Measurements from ENCODE around the gene OSBPL10. TPM values are rescaled to one million over a fixed set of nuclear protein-coding genes. Genes with fewer than 3 reads are reported as not detected.
A peak's percentile ranks its signal among the peaks of the same experiment; 100 is the strongest.

OSBPL10 gene
- total and polyA plus RNA-seq, 8 donors = 26.6 to 42.6 (median 38.6) TPM

- H3K36me3 ChIP-seq = no peaks in the 10 kb centered on the region
- H3K27ac ChIP-seq = peak overlapping the region in 1 of 2 donors; percentile 73
- no peak for DNase-seq
- no peak overlapping the region for H3K4me3 ChIP-seq
- intact Hi-C loops (cut with DNase I) = no loop called here
- no peaks in the 10 kb centered on the region for H3K9me3 ChIP-seq
- H3K27me3 ChIP-seq = no peaks in the 10 kb centered on the region
- TF ChIP-seq CTCF (IDR thresholded peaks at IDR 0.05) = no peak
- ATAC-seq = no peak
- H3K4me1 ChIP-seq = peaks cover 5 to 12% of the 10 kb centered on the region in 2 donors
Observed at GRCh38 chr3:31967592-31967991, 13.5 kb downstream of the OSBPL10 start.

GRCh38 chr3:31966978-31967591 is 14.0 kb downstream of the OSBPL10 start:
- Histone ChIP-seq H3K36me3 (no peaks in the 10 kb centered on the region), H3K9me3 (no peaks in the 10 kb centered on the region), H3K4me1 (peaks cover 5 to 12% of the 10 kb centered on the region in 2 donors), H3K27me3 (no peaks in the 10 kb centered on the region), H3K27ac (peak overlapping the region in 1 of 2 donors; percentile 73), H3K4me3 (no peak overlapping the region)
- TF ChIP-seq CTCF (IDR thresholded peaks at IDR 0.05) = no peak
- DNase-seq (no peak), ATAC-seq (no peak)
- intact Hi-C loops (cut with DNase I) = no loop called here

DNA sequence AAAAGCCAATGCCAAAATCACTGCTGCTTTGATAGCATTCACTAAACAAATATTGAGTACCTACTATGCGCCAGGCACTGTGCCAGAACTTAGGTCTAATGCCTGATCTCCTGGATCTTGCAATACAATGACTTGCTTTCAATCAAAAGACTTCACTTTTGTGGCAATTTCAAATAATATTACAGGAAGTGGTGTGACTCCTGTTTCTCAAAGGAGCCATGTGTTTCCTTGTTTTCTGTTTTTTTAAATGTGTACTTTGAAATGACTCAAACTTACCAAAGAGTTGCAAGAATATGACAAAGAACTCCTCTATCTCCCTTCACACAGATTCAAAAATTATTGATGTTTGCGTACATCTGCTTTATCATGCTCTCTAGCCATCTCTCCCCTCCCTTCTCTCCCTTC is 18.3 kb downstream of the OSBPL10 start:
- no peak overlapping the region for H3K27ac ChIP-seq
- no peaks in the 10 kb centered on the region for H3K9me3 ChIP-seq
- no peaks in the 10 kb centered on the region for H3K27me3 ChIP-seq
- TF ChIP-seq CTCF (IDR thresholded peaks at IDR 0.05) = no peak
- no peak overlapping the region for H3K4me3 ChIP-seq
- intact Hi-C loops (cut with DNase I) = no loop called here
- H3K36me3 ChIP-seq = no peaks in the 10 kb centered on the region
- DNase-seq = no peak
- peaks cover 29 to 35% of the 10 kb centered on the region in 2 donors for H3K4me1 ChIP-seq
- no peak for ATAC-seq

DNA sequence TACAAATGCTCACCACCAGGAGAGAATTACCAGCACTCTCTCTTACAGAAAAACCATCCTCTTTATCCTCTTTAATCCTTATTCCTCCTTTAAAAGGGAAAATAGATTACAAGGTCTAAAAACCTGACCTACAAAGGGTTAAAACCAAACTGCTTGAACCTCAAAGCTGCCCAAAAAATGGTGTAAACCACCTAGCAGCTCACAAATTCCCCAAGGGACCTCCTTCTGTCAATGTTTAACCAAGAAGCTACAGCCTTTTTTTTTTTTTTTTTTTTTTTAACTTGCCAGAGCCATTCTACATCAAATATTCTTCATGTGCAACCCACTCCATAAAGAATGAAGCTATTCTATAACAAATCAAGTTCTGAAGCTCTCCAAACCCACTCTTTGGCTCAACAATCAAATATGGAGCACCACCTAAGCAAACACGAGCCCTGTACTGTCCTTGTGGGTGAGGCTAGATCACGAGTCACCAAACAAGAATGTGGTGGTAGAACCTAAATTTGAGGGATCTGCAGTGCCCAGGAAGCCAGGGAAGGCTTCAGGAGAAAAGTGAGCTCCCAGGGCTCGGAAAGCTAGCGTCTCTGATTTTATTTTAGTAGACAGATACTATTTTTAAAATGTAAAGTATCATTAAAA is 20.1 kb downstream of the OSBPL10 start:
- intact Hi-C loops (cut with DNase I) = no loop called here
- peak overlapping the region; percentile 42 to 72 for H3K27ac ChIP-seq
- no peaks in the 10 kb centered on the region for H3K27me3 ChIP-seq
- H3K4me3 ChIP-seq = no peak overlapping the region
- no peaks in the 10 kb centered on the region for H3K36me3 ChIP-seq
- DNase-seq (no peak), ATAC-seq (peak; percentile 71)
- peaks cover 0 to 2% of the 10 kb centered on the region in 2 donors for H3K9me3 ChIP-seq
- TF ChIP-seq CTCF (IDR thresholded peaks at IDR 0.05) = no peak
- peaks cover 29 to 32% of the 10 kb centered on the region in 2 donors for H3K4me1 ChIP-seq

- ATAC-seq = peak; percentile 38
- no peak for DNase-seq
- peak overlapping the region; percentile 42 to 72 for H3K27ac ChIP-seq
- no peaks in the 10 kb centered on the region for H3K27me3 ChIP-seq
- TF ChIP-seq CTCF (IDR thresholded peaks at IDR 0.05) = no peak
- H3K36me3 ChIP-seq = no peaks in the 10 kb centered on the region
- intact Hi-C loops (cut with DNase I) = no loop called here
- H3K9me3 ChIP-seq = peaks cover 0 to 10% of the 10 kb centered on the region in 2 donors
- no peak overlapping the region for H3K4me3 ChIP-seq
- H3K4me1 ChIP-seq = peaks cover 29 to 32% of the 10 kb centered on the region in 2 donors
Observed at GRCh38 chr3:31959951-31960792, 20.9 kb downstream of the OSBPL10 start.
